Hypothalamus (tissue), 51 donors: Measurements from ENCODE around the gene PGAP6.
"Not testable (repeated sequence)": the region's sequence is repeated elsewhere in the genome, so short reads cannot be mapped to it uniquely, and the experiment has no call there.

Experiments used
- DNase-seq, 51 donors: peaks; one replicate each; lab custom pipeline; 2025; lab: John Stamatoyannopoulos, UW

The PGAP6 gene, protein sequence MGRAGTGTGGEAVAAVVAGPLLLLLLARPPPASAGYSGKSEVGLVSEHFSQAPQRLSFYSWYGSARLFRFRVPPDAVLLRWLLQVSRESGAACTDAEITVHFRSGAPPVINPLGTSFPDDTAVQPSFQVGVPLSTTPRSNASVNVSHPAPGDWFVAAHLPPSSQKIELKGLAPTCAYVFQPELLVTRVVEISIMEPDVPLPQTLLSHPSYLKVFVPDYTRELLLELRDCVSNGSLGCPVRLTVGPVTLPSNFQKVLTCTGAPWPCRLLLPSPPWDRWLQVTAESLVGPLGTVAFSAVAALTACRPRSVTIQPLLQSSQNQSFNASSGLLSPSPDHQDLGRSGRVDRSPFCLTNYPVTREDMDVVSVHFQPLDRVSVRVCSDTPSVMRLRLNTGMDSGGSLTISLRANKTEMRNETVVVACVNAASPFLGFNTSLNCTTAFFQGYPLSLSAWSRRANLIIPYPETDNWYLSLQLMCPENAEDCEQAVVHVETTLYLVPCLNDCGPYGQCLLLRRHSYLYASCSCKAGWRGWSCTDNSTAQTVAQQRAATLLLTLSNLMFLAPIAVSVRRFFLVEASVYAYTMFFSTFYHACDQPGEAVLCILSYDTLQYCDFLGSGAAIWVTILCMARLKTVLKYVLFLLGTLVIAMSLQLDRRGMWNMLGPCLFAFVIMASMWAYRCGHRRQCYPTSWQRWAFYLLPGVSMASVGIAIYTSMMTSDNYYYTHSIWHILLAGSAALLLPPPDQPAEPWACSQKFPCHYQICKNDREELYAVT

DNA sequence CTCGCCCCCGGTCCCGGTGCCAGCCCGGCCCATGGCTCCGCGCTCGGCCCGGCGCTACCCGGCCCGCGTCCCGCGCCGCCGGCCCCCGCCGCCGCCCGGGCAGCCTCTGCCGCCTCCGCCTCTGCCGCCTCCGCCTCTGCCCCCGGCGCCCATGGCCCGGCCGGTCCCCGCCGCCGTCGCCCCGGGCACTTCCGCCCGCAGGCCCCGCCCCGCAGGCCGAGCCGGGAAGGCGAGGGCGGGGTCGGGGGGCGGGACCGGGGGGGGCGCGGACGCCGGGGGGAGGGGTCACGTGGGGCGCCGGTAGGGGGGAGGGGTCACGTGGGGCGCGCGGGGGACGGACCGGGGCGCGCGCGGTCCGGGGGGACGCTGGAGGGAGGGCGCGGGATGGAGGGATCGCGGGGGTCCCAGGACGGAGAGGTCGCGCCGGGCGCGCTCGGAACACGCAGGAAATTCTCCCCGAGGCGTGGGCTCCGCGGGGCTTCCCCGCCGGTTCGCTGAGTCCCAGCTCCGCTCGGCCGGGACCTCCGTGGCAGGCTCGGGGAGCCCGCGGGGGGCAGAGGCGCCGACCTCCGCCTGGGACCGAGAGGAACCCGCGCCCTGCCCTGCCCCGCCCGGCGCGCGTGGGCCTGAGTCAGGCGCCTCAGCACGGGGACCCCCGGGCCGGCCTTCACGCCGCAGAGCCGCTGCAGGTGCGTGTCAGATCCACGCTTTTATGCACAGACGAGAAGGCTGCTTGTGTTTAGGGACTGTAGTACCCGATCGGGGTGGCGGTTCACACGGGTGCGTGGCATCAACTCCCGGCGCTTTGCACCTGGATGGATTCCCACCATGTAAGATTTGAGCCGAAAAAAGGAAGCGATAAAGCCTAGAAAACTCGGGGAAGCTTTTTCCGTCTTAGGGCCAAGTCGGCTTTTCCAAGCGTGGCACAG lies at the start of gene PGAP6:
TSS of gene PGAP6 (minus strand) at position 190 of the 929 bp plus-strand sequence. CDS start at position 33, 157 bp downstream.
- peak in 46 of 51 donors; percentile 25 to 83 (median 58) for DNase-seq

DNA sequence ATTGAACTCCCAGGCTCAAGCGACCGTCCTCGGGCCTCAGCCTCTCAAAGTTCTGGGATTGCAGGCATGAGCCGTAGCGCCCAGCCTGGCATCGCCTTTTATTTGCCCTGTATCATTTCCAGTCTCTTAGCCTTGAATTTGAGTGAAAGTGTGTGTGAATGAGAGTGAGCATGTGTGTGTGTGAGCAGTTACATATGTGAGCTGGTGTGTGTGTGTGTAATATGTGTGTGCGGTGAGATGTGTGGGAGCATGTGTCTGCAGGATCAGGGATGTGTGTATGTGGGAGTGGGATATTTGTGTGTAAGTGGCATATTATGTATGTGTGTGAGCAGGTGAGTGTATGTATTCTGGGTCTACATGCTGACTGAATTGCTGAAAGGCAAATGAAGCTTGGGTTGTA lies 49.1 kb upstream of the PGAP6 start:
- DNase-seq = no peak

DNA sequence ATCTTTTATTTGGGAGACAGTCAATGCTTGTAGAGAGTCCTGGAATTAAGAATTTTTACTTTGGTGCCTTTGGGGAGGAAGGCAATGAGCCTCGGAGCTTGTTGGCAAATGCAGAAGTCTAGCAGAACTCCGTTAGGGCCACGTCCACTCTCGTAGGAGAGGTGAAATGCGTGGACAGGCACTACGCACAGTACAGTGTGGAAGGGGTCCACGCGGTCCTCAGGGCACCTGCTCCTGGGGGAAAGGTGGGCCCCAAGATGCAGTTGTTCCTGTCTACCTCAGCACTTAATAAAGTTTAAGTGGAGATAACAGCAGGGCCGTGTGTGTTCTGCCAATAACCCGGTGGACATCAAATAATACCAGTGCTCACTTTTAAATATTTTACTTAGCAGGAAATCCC lies 45.5 kb upstream of the PGAP6 start:
- DNase-seq = no peak

DNA sequence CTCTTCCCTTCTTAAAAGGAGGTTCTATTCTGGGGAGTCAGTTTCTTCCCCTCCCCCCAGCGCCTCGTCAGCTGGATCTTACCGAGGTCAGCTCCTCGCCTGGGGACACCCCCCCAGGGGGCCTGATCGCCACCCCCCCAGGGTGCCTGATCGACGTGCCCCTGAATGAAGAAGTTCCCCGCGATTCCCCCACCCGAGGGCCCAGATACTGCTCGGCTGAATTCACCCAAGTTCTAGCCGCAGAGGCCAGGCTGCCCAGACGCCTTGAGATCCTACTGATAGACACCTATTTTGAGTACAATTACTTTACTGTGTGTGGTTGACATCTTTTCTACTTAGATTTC lies 45.1 kb upstream of the PGAP6 start:
- DNase-seq = peak in 17 of 51 donors; percentile 2 to 61 (median 22)

DNA sequence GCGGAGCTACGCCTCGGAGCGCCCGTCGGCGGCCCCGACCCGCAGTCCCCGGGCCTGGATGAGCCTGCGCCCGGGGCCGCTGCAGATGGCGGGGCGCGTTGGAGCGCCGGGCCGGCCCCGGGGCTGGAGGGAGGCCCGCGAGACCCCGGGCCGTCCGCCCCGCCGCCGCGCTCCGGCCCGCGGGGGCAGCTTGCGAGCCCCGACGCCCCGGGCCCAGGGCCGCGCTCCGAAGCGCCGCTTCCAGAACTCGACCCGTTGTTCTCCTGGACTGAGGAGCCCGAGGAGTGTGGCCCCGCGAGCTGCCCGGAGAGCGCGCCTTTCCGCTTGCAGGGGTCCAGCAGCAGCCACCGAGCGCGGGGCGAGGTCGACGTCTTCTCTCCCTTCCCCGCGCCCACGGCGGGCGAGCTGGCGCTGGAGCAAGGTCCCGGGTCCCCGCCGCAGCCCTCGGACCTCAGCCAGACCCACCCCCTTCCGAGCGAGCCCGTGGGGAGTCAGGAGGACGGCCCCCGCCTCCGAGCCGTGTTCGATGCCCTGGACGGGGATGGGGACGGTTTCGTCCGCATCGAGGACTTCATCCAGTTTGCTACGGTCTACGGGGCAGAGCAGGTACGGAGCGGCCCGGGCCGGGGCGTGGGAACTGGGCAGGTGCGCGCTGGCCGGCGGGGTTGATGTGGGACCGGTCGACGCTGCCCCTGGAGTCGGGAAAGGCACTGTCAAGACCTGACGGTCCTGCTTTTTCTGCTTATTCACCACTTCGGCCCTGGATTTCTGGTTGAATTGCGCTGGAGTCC lies 44.5 kb upstream of the PGAP6 start:
- DNase-seq = peak in 12 of 51 donors; percentile 7 to 61 (median 26)

DNA sequence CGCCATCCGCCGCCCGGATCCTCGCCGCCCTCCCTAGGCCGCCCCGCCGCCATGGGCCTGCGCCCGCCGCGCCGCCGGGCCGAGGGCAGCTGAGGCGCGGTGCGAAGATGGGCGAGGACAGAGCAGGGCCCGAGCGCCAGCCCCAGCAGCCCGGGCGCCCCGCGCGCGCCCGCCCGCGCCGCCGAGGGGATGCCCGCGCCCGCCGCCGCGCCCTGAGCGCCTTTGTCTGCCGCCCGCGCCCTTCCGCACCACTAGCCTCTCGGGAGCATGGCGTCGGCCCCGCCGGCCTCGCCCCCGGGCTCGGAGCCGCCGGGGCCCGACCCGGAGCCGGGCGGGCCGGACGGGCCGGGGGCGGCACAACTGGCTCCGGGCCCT lies 43.9 kb upstream of the PGAP6 start:
- DNase-seq = peak in 2 of 51 donors; percentile 38 to 66

DNA sequence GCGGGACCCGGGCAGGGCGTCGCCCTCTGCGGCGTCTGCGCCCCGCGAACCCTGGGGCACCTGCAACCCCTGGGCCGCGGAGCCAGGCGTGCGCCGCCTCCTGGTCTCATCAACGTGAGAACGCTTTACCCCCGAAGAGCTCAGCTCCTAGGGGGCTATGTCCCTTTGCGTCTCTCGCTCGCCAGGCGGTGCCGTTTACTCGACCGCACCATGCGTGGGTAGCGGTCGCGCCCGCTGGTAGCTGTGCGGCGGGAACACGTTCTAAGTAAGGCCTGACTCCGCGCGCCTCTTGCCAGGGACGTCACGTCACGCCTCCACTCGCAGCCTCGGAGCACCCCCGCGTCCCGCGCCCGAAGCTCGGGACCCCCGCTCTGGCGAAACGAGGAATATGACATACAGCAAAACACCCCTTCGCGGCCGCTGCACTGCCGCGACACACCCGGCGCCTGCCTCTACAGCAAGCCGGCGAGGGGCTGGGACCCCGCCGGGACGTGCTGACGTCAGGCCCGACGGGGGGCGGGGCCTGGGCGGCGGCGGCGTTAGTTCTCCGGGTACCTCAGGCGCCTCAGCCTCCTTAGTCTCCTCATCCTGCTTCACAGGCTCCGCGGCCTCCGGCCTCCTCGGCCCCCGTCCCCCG lies 43.4 kb upstream of the PGAP6 start, which contains the start of gene RAB11FIP3:
TSS of gene RAB11FIP3 (plus strand) at position 568 of the 637 bp plus-strand sequence. CDS start 358 bp downstream, outside the sequence.
- DNase-seq = peak; percentile 24 to 93 (median 79)

DNA sequence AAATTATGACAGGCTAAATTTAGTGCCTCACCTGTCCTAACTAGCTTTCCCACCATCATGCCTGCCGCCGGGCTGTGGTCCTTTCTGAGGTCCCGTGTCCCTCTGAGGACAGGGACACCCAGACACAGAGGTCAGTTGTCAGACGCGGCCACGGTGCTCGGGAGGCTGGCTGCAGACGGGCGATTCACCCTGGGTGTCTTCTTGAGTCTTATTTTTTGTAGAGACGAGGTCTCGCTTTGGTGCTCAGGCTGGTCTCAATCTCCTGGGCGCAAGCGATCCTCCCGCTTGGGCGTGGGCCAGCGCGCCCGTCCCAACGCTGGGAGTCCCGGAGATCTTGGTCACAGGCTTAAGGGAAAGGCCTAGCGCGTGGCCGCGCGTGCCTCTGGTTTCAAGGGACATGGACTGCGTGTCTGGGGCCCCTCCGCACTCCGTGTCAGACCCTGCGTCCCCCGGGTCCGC lies 42.9 kb upstream of the PGAP6 start:
- peak in 29 of 51 donors; percentile 26 to 76 (median 55) for DNase-seq

DNA sequence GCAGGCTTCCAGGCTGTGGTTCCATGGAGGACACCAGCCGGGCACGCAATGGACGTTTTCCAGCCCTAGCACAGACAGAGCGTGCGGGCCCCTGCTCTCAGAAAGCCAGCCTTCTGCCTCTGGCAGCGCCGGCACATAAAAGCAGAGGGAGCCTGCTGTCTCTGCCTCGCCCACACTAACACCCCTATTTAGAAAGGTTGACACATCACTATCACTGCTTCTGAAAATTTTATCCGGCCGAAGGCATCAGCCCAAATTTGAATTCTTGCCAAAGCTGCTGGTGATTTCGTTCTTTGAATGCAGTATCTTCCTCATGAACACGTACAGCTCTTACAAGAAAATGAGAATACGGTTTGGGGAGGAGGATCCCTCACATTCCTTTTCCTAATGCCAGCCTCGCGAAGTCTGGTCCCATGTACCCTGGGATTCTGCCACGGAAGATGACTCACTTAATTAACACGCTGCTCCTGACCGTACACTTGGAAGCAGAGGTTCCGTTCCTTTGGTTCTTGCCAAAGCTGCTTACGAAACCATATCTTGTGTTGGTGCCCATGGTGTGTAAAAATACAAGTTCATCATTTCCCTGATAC lies 42.4 kb upstream of the PGAP6 start:
- DNase-seq = peak in 28 of 51 donors; percentile 11 to 87 (median 36)

DNA sequence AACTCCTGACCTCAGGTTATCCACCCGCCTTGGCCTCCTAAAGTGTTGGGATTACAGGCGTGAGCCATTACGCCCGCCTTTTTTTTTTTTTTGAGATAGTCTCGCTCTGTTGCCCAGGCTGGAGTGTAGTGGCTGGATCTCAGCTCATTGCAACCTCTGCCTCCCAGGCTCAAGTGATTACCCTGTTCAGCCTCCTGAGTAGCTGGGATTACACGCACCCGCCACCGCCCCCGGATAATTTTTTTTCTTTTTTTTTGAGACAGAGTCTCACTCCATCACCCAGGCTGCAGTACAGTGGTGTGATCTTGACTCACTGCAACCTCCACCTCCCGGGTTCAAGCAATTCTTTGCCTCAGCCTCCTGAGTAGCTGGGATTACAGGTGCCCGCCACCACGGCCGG lies 40.4 kb upstream of the PGAP6 start:
- not testable (repeated sequence) for DNase-seq

DNA sequence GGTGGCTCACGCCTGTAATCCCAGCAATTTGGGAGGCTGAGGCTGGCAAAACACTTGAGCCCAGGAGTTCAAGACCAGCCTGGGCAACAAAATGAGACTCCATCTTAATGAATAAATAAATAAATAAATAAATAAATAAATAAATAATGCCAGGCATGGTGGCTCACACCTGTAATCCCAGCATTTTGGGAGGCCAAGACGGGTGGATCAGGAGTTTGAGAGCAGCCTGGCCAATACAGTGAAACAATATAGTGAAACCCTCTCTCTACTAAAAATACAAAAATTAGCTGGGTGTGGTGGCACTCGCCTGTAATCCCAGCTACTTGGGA lies 33.4 kb upstream of the PGAP6 start:
- not testable (repeated sequence) for DNase-seq

DNA sequence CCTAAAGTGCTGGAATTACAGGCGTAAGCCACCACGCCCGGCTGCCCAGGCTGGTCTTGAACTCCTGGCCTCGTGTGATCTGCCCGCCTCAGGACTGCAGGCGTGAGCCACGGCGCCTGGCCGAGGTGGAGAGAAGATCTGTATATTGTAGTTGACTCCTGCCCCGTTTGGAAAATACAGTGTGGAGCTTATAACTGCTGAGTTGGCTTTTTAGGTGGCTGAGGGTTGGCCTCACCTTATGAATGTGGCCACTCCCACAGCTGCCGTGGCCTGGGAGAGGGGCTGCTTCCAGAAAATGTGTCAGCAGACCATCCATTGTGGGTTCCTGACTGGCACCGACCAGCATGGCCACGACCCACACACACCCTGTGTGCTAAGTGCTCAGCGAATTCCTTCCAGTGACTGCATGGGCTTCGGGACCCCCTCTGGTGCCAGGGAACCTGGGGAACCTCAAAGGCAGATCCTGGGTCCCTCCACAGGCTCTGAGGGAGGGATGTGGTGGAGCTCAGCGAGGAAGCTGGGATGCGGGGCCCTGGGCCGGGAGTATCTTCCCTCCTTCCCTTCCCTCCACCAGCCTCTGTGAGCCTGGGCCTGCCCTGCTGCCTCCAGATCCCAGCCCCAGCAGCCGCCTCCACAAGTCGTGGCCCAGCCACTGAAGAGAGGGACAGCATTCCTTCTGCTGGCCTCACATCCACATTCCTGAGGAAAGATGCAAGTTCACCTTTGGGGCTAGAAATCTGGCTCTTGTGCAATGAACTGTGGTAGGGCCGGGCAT lies 32.8 kb upstream of the PGAP6 start:
- DNase-seq = no peak

DNA sequence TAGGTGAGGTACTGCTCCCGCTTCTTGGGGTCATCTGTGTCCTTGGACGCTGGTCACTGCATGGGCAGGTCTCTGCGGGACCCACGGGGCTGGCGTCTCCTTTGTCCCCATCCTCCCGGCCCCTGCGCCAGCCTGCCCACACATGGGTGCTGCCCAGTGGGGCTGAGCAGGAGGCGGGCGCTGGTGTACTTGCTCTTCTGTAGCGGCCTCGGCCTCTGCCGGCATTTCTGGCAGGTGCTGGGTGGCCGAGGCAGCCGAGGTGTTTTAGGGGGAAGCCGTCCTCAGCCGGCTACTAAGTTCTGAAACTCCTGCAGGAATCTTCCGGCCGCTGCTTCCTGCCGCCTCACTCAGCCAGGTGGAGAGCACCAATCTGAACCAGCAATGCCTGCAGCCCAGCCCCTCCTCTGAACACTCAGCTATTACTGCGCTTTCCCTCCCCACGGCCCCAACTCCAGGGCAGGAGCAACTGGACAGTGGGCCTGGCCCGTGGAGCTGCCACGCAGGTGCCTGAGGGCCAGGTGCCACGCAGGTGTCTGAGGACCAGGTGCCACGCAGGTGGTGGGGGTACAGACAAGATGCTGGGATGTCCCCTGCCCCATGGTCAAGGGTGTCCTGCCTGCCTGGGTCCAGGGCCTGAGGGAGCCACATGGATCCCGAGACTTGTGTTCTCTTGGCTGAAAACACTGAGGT lies 29.9 kb upstream of the PGAP6 start:
- DNase-seq = no peak

DNA sequence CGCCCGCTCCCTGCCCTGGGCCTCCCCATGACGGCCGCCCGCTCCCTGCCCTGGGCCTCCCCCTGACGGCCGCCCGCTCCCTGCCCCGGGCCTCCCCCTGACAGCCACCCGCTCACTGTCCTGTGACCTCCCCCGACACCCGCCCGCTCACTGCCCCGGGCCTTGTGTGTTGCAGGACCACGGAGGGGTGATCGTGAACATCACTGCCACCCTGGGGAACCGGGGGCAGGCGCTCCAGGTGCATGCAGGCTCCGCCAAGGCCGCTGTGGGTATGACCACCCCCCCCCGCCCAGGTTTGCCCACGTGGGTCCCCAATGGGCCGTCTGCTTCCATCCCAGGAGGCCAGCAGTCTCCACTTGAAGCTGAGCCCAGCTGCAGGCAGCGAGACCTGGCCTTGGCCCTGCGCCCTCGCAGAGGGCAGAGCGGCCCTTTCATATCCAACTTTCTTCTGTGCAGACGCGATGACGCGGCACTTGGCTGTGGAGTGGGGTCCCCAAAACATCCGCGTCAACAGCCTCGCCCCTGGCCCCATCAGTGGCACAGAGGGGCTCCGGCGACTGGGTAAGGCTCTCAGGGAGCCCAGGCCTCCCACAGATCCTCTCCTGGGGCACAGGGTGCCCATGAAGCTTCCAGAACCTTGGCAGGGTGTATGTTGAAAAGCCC lies 28.9 kb upstream of the PGAP6 start:
- DNase-seq = no peak

DNA sequence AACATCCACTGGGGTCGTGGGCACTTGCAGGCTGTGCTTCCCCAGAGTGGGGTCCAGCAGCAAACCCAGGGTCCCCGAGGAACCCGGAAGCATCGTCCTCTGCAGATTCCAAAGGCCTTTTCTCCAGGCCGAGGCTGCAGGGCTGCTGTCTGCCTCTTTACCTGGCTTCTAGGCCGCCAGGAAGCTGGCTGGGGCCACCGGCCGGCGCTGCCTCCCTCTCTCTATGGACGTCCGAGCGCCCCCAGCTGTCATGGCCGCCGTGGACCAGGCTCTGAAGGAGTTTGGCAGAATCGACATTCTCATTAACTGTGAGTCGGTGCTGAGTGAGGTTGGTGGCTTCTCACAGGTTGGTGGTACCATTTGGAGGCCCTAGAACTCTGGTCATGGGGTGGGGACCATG lies 25.5 kb upstream of the PGAP6 start:
- no peak for DNase-seq

DNA sequence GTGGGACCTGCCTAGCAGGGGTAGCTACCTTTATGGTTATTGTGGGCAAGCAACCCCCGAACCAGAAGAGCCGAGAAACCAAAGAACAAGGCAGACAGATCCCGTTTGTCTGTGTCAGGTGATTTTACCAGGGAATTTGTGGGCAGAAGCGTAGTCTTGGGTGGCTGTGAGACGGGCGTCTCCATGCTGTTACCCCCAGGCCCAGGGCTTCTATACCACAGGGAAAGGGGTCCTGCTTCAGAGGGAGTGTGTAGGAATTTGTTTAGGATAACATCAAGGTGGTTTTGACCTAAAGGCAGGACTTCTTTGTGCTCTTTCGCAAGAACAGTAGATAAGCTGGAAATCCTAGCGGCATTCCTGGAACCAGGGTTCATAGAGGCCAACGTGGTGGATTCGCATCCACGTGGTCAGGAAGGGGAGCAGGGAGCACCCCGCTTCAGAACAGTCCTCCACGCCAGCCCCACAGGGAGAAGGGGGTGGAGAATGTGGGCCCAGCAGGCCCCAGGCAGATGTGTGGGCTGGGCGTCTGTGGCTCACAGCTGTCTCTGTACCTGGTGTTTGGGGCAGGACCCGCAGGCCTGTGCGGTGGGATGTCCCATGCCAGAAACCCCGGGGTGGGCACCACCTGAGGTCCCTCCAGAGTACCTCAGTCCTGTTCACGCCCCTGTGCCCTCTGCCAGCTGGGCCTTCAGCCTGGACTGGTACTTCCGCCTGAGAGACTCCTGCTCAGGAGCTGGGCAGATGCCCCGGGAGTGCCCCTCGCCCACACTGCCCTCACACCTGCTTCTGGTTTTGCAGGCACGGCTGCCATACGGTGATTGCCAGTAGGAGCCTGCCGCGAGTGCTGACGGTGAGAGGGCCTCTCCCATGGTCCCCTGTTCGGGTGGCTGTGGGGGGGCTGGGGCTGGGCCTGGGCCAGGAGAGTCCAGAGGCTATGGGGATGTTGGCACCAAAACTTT lies 24.0 kb upstream of the PGAP6 start:
- DNase-seq = no peak
